ENCODE results near the gene SDE2. TPM values are rescaled to one million over a fixed set of nuclear protein-coding genes. Genes with fewer than 3 reads are reported as not detected.

SDE2 gene
- 24.5 and 26.1 TPM in 2 replicates for total RNA-seq

DNA sequence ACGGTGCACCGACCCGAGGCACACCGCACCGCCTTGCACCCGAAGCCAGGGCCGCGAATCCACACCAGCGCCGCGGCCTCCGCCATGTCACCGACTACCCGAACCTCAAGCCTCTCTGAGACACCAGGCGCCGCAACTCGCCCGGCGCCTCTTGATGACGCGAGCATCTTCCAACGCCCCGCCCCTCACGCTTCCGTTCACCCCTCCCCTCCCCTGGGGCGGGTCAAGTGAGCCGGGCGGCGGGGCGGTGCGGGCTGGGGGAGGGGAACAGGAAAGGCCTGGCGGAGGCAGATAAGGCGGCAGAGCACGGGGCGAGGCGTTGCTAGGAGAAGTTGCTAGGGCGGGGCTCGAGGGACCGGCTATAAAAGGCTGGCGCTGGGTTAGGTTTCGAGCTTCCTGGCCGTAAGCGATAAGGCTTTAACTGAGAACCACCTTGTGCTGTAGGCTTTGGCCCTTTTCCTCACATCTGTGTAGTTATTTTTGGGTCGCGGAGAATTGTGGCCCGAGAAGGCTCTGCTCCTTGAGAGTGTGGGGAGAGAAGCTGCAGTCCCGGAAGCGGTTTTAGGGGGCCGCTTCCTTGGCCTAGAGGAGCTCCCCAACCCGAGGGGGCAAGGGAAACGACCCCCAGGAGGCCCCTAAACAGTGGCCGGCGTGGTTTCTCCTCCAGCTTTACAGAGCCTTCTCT is at the start of gene SDE2:
SDE2 (minus strand) TSS at position 117 of the 685 bp plus-strand sequence; CDS start at position 86, 31 bp downstream.
- intact Hi-C loops (cut with micrococcal nuclease): loop anchor here (1.0 to 10.0 kb wide), 18 partner anchors 63 to 1565 kb away; partner anchors contain the start of genes COQ8A, H3-3A, ITPKB and LBR

- intact Hi-C loops (cut with micrococcal nuclease): no loop called here
Observed at GRCh38 chr1:226048886-226049285, 49.7 kb upstream of the SDE2 start.

- intact Hi-C loops (cut with micrococcal nuclease): no loop called here
Observed at GRCh38 chr1:226047495-226047894, 48.4 kb upstream of the SDE2 start.

GRCh38 chr1:226046240-226046639 is 47.1 kb upstream of the SDE2 start:
- intact Hi-C loops (cut with micrococcal nuclease): no loop called here

- intact Hi-C loops (cut with micrococcal nuclease): no loop called here
Observed at GRCh38 chr1:226044514-226045101, 45.5 kb upstream of the SDE2 start.

GRCh38 chr1:226041419-226041818 is 42.3 kb upstream of the SDE2 start:
- intact Hi-C loops (cut with micrococcal nuclease): no loop called here

DNA sequence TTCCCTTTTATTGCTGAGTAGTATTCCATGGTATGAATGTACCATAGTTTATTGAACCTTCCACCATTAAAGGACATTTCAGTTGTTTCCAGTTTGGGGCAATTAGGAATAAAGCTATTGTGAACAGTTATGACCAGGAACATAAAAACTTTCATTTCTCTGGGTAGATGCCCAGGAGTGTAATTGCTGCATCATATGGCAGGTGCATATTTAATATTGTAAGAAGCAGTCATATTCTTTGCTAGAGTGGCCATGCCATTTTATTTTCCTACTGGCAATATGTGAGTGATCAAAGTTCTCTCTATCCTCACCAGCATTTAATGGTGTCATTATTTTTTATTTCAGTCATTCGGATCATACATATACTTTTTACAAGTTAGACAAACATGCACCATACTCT is 39.5 kb upstream of the SDE2 start:
- intact Hi-C loops (cut with micrococcal nuclease): no loop called here

- intact Hi-C loops (cut with micrococcal nuclease): no loop called here
Observed at GRCh38 chr1:226035915-226036314, 36.8 kb upstream of the SDE2 start.

DNA sequence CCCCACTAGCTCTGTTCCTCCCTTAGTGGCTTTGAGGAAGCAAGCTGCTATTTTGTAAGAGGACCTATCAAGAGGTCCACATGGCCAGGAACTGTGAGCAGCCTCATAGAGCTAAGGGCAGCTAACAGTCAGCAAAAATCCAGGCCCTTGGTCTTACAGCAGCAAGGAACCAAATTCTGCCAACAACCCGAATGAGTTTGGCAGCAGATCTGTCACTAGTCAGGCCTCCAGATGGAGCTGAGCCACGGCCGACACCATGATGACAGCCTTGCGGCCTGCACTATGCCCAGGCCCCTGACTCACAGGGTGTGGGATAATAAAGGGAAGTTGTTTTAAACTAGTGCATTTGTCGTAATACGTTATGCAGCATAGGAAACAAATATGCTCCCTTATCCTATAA is 35.3 kb upstream of the SDE2 start:
- intact Hi-C loops (cut with micrococcal nuclease): no loop called here

DNA sequence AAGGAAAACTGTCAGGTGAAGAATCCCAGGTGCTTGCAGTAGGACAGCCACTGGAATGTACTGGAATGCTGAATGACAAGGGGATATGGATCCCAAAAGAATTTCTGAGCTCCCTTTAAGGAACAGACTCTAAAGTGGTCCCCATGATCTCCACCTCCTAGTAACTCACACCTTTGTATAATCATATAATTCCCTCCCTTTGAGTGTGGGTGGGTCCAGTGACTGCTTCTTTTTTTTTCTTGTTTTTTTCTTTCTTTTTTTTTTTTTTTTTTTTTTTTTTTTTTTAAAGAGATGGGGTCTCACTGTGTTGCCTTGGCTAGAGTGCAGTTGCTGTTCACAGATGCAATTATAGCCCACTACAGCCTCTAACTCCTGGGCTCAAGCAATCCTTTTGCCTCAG is 34.8 kb upstream of the SDE2 start:
- intact Hi-C loops (cut with micrococcal nuclease): no loop called here

GRCh38 chr1:226033582-226033981 is 34.4 kb upstream of the SDE2 start:
- intact Hi-C loops (cut with micrococcal nuclease): no loop called here

- intact Hi-C loops (cut with micrococcal nuclease): no loop called here
Observed at GRCh38 chr1:226029568-226030225, 30.6 kb upstream of the SDE2 start.

GRCh38 chr1:226029093-226029496 is 30.0 kb upstream of the SDE2 start:
- intact Hi-C loops (cut with micrococcal nuclease): no loop called here

- intact Hi-C loops (cut with micrococcal nuclease): no loop called here
Observed at GRCh38 chr1:226027538-226028217, 28.5 kb upstream of the SDE2 start.

- intact Hi-C loops (cut with micrococcal nuclease): no loop called here
Observed at GRCh38 chr1:226026833-226027232, 27.7 kb upstream of the SDE2 start.

DNA sequence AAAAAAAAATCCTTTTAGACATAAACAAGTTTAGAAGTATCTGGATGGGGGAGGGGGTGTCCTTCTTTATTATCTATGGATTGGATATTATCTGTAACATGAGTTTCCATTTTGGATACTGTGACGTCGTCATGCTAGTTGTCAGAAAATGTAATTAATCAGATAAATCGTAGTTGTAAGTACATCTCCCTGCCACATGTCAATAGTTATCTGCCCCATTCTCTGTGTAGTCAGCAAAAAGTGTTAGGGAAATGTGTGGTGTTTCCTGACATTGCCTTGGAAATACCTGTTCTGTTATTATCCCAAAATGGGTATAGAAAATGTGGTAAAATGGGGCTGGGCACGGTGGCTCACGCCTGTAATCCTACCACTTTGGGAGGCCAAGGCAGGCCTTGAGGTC is 24.6 kb upstream of the SDE2 start:
- intact Hi-C loops (cut with micrococcal nuclease): no loop called here

- intact Hi-C loops (cut with micrococcal nuclease): no loop called here
Observed at GRCh38 chr1:226021801-226022200, 22.7 kb upstream of the SDE2 start.

- intact Hi-C loops (cut with micrococcal nuclease): no loop called here
Observed at GRCh38 chr1:226021401-226021800, 22.3 kb upstream of the SDE2 start.

- intact Hi-C loops (cut with micrococcal nuclease): no loop called here
Observed at GRCh38 chr1:226019572-226019971, 20.4 kb upstream of the SDE2 start.

- intact Hi-C loops (cut with micrococcal nuclease): no loop called here
Observed at GRCh38 chr1:226017070-226017469, 17.9 kb upstream of the SDE2 start.

DNA sequence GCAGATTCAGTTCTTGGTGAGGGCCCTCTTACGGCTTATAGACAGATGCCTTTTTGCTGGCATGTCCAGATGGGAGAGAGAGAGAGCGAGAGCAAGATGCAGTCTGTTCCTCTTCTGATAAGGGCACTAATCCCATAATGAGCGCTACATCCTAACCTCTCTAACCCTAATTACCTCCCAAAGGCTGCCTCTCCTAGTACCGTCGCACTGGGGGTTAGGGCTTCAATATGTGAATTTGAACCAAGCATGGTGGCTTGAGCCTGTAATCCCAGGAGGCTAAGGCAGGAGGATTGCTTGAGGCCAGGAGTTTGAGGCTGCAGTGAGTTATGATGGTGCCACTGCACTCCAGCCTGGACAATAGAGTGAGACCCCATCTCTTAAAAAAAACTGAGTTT is 10.5 kb upstream of the SDE2 start:
- intact Hi-C loops (cut with micrococcal nuclease): no loop called here
